GM23248 (cell line): ENCODE data around the gene HOOK2. TPM values are rescaled to one million over a fixed set of nuclear protein-coding genes. Genes with fewer than 3 reads are reported as not detected.

Experiments used
- DNase-seq: peaks from one replicate; pipeline ENCODE4 v3.0.0-alpha.2; 2015
- H2AFZ ChIP-seq: fragments of 200-600 bp; sonication (generic); 2 replicates; pipeline ENCODE4 v1.6.1; 2016; ENCODE audit warnings: antibody characterized with exemption
- H3F3A ChIP-seq: fragments of 200-600 bp; sonication (generic); 2 replicates; pipeline ENCODE4 v1.6.1; 2016; ENCODE audit warnings: mild to moderate bottlenecking, antibody characterized with exemption, mixed run types; ENCODE audit not compliant: insufficient read depth
- H3K27ac ChIP-seq: fragments of 200-600 bp; sonication (generic); 2 replicates; pipeline ENCODE4 v1.5.1; 2016; ENCODE audit warnings: mild to moderate bottlenecking
- H3K27me3 ChIP-seq: fragments of 200-600 bp; sonication (generic); replicated peaks from 2 replicates; pipeline ENCODE4 v1.6.1; 2016; ENCODE audit warnings: mild to moderate bottlenecking; ENCODE audit not compliant: insufficient read depth
- H3K36me3 ChIP-seq: fragments of 200-600 bp; sonication (generic); 2 replicates; pipeline ENCODE4 v1.6.1; 2016; ENCODE audit warnings: low read depth, mild to moderate bottlenecking
- H3K4me1 ChIP-seq: fragments of 200-600 bp; sonication (generic); 2 replicates; pipeline ENCODE4 v1.6.1; 2016; ENCODE audit warnings: mild to moderate bottlenecking; ENCODE audit not compliant: insufficient read depth
- H3K4me2 ChIP-seq: fragments of 200-600 bp; sonication (generic); one replicate; pipeline ENCODE4 v1.6.1; 2016; ENCODE audit warnings: mild to moderate bottlenecking; ENCODE audit not compliant: unreplicated experiment
- H3K4me3 ChIP-seq: fragments of 200-600 bp; sonication (generic); 2 replicates; pipeline ENCODE4 v1.5.1; 2016; ENCODE audit warnings: mild to moderate bottlenecking
- H3K79me2 ChIP-seq: fragments of 200-600 bp; sonication (generic); 2 replicates; pipeline ENCODE4 v1.6.1; 2016; ENCODE audit warnings: mild to moderate bottlenecking; ENCODE audit not compliant: insufficient read depth
- H3K9ac ChIP-seq: fragments of 200-600 bp; sonication (generic); 2 replicates; pipeline ENCODE4 v1.6.1; 2016; ENCODE audit warnings: mild to moderate bottlenecking
- H3K9me2 ChIP-seq: fragments of 200-600 bp; sonication (generic); 2 replicates; pipeline ENCODE4 v1.6.1; 2016; ENCODE audit warnings: mixed run types, mild to moderate bottlenecking, moderate library complexity; ENCODE audit not compliant: insufficient read depth
- H3K9me3 ChIP-seq: fragments of 200-600 bp; sonication (generic); one replicate; pipeline ENCODE4 v1.6.1; 2017; ENCODE audit warnings: low read depth
- H4K20me1 ChIP-seq: fragments of 200-600 bp; sonication (generic); 2 replicates; pipeline ENCODE4 v1.6.0; 2016; ENCODE audit not compliant: insufficient read depth
- EZH2 ChIP-seq: fragments of 200-600 bp; sonication (generic); IDR thresholded peaks from 2 replicates; pipeline ENCODE4 v1.6.1; 2018; ENCODE audit warnings: antibody characterized with exemption, mild to moderate bottlenecking; ENCODE audit not compliant: insufficient read depth, poor library complexity, severe bottlenecking
- EZH2phosphoT487 ChIP-seq: fragments of 200-600 bp; sonication (generic); IDR thresholded peaks from 2 replicates; pipeline ENCODE4 v1.6.1; 2018; ENCODE audit warnings: antibody characterized with exemption, moderate library complexity, mild to moderate bottlenecking, low read depth; ENCODE audit not compliant: insufficient read depth
- WGBS, 2 experiments: methylation state at CpG; one replicate each; pipeline ENCODE4 v1.1.6; 2015 to 2017; ENCODE audit warnings: low lambda C conversion rate in 2 of 2, low coverage in 1 of 2; ENCODE audit errors: missing lambda C conversion rate in 2 of 2; 5-methylcytosine and 5-hydroxymethylcytosine counted together
- in situ Hi-C: fragments of 300-500 bp; cut with MboI; formaldehyde crosslinking; loops from 2 replicates; pipeline ENCODE4 v1.15.0; 2020
- polyA plus RNA-seq: library from polyadenylated mRNA; unstranded; fragments of >200 nt; fragmentation: Nextera tagmentation; extraction: Ambion mirVana; gene quantifications from 2 replicates; pipeline ENCODE4 v1.2.1, GENCODE V29; 2016
- total RNA-seq: library from RNA; depleted of rRNA; stranded (reverse); fragments of >200 nt; shearing (Covaris generic); gene quantifications from 2 replicates; pipeline ENCODE4 v1.2.3, GENCODE V29; 2014

Gene HOOK2
- total and polyA plus RNA-seq, 2 experiments from 2014 or later = 11.8 to 17.1 TPM

DNA sequence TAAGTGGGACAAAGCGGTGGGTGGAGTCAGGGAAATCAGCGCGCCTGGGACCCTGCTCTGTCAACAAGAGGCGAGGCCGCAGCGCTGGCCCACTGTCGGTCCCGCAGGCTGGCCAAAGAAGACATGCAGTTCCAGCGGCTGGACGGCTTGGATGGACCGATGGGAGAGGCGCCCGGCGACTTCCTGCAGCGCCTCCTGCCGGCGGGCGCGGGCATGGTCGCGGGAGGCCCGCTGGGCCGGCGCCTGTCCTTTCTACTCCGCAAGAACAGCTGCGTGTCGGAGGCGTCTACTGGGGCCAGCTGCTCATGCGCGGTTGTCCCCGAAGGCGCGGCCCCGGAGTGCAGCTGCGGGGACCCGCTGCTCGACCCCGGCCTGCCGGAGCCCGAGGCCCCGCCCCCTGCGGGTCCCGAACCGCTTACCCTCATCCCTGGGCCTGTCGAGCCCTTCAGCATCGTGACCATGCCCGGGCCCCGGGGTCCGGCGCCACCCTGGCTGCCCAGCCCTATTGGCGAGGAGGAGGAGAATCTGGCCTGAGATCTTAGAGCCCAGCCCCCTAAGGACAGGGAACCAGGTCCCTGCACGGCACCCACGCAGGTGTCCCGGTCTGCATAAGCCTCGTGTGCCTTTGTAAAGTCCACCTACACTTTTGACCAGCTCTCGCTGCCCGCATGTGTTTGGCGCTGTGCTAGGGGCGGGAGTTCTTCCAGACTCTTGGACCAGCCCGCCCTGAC, 17.6 kb downstream of the HOOK2 start:
- no peaks in the 10 kb centered on the region for H3K9me2 ChIP-seq
- in situ Hi-C loops = no loop called here

DNA sequence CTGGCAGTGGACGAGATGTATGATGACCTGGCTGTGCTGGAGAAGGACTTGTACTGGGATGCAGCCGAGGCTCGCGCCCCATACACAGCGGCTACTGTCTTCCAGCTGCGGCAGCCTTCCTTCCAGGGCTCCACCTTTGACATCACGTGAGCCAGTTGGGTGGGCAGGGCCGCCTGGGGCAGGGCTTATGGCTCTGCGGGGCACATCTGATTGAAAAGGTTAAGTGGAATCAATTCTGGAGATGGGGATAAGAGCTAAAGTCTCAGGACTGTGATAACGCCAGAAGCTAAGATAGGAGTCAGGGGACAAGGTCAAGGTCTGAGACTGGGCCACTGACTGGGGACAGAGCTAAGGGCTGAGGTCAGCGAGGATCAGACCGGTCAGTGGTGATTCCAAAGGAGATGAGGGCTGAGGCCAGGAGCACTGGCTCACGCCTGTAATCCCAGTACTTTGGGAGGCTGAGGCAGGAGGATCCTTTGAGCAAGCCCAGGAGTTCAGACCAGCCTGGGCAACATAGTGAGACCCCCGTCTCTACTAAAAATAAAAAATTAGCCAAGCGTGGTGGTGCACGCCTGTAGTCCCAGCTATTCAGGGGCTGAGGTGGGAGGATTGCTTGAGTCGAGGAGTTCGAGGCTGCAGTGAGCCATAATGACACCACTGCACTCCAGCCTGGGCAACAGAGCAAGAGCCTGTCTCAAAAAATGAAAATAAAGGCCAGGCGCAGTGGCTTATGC, 19.0 kb downstream of the HOOK2 start:
- Histone ChIP-seq H3K4me3 (no peak overlapping the region), H3K27ac (no peak overlapping the region), H3K9me3 (no peaks in the 10 kb centered on the region), H3K79me2 (no peaks in the 10 kb centered on the region), H3K36me3 (no peaks in the 10 kb centered on the region), H3K9me2 (no peaks in the 10 kb centered on the region), H3K9ac (no peak overlapping the region), H3K4me1 (no peaks in the 10 kb centered on the region), H3K27me3 (0 out of 2 replicates have a peak, but pooled peaks cover 1% of the 10 kb centered on the region), H2AFZ (no peak overlapping the region), H3F3A (peaks cover 12% of the 10 kb centered on the region), H4K20me1 (no peaks in the 10 kb centered on the region), H3K4me2 (no peak overlapping the region)
- DNase-seq = no peak
- TF ChIP-seq EZH2 (no peak), EZH2phosphoT487 (no peak)
- WGBS, 2 experiments = 79 to 82% methylated on average over 19 of the region's 19 CpGs
- in situ Hi-C loops = no loop called here

More for the DNA sequence above, 17.6 kb downstream of the HOOK2 start:
- TF ChIP-seq EZH2phosphoT487 = no peak
- TF ChIP-seq EZH2 = no peak
- H3K36me3 ChIP-seq = no peaks in the 10 kb centered on the region
- no peaks in the 10 kb centered on the region for H3K4me1 ChIP-seq
- H3K9ac ChIP-seq = peak overlapping the region; percentile 64
- no peaks in the 10 kb centered on the region for H4K20me1 ChIP-seq
- H2AFZ ChIP-seq = peak overlapping the region; percentile 79
- DNase-seq = peak; percentile 87
- H3K4me2 ChIP-seq = peak overlapping the region; percentile 70
- H3K27me3 ChIP-seq = no peaks in the 10 kb centered on the region
- H3K27ac ChIP-seq = no peak overlapping the region
- peaks cover 12% of the 10 kb centered on the region for H3F3A ChIP-seq
- 6 to 7% methylated on average over 58 to 60 of the region's 60 CpGs for WGBS, 2 experiments
- H3K79me2 ChIP-seq = no peaks in the 10 kb centered on the region
- no peaks in the 10 kb centered on the region for H3K9me3 ChIP-seq
- H3K4me3 ChIP-seq = peak overlapping the region; percentile 65

- DNase-seq = no peak
- Histone ChIP-seq H3K79me2 (no peaks in the 10 kb centered on the region), H3K4me2 (no peak overlapping the region), H4K20me1 (no peaks in the 10 kb centered on the region), H2AFZ (no peak overlapping the region), H3K27ac (no peak overlapping the region), H3K9me3 (no peaks in the 10 kb centered on the region), H3K4me1 (0 out of 2 replicates have a peak, but pooled peaks cover 4% of the 10 kb centered on the region), H3K9ac (no peak overlapping the region), H3K27me3 (0 out of 2 replicates have a peak, but pooled peaks cover 5% of the 10 kb centered on the region), H3K9me2 (no peaks in the 10 kb centered on the region), H3K36me3 (no peaks in the 10 kb centered on the region), H3F3A (peaks cover 12% of the 10 kb centered on the region), H3K4me3 (no peak overlapping the region)
- WGBS, 2 experiments = 74 to 75% methylated on average over 47 to 50 of the region's 50 CpGs
- in situ Hi-C loops = no loop called here
- TF ChIP-seq EZH2phosphoT487 (no peak), EZH2 (no peak)
Measured at GRCh38 chr19:12754465-12755196, 20.7 kb downstream of the HOOK2 start.
